GM19025 (cell line): ENCODE results near the gene DAP.
"Not testable (repeated sequence)": the region's sequence is repeated elsewhere in the genome, so short reads cannot be mapped to it uniquely, and the experiment has no call there.

Source experiments
- ATAC-seq: cut with Tn5 transposase; IDR thresholded peaks from one replicate; pipeline ENCODE4 v1.9.1; 2021; ENCODE audit warnings: mild to moderate bottlenecking, low read depth, moderate library complexity; ENCODE audit not compliant: unreplicated experiment

DAP gene

DNA sequence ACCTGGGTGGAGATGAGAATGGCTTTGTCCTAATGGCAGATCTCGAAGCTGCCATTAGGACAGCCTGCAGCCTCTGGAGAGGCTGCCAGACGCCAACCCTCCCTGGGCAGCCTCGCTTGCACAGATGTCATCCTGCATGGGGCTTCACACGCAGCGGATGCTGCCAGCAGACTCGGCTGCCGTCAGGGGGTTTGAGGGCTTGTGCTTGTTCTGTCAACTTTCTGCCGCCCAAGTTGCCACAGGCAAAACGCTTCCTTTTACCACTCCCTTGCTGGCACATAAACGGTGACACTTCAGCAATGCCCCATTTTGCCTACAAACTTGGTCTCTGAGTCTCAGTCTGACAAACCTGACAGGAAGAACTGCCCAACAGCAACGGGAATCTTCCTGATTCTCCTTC is 24.7 kb downstream of the DAP start:
- ATAC-seq = no peak

DNA sequence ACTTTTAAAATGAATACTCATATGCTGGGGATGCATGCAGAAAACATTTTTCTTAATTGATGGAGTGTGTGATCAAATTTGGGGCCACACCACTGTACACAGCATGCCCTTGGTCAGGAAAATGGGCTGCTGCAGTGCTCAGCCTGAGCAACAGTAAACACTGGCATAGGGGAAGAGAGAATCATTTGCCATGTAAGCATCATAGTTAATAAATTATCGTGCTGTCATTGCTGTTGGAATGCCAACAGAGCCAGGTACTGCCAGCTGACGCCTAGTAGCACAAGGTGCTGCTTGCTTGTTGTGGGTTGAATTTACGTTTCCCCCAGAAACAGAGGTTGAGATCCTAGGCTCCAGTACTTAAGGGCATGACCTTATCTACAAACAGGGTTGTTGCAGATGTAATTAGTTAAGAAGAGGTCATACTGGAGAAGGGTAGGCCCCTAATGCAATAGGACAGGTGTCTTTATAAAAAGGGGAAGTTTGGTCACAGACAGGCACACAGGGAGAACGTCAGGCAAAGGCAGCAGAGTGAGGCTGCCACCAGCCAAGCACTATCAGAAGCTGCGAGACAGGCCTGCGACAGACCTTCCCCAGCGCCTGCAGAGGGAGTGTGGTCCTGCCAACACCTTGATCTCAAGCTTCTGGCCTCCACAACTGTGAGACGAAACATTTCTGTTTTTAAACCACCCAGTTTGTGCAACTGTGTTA is 25.3 kb downstream of the DAP start:
- ATAC-seq = peak; percentile 67

DNA sequence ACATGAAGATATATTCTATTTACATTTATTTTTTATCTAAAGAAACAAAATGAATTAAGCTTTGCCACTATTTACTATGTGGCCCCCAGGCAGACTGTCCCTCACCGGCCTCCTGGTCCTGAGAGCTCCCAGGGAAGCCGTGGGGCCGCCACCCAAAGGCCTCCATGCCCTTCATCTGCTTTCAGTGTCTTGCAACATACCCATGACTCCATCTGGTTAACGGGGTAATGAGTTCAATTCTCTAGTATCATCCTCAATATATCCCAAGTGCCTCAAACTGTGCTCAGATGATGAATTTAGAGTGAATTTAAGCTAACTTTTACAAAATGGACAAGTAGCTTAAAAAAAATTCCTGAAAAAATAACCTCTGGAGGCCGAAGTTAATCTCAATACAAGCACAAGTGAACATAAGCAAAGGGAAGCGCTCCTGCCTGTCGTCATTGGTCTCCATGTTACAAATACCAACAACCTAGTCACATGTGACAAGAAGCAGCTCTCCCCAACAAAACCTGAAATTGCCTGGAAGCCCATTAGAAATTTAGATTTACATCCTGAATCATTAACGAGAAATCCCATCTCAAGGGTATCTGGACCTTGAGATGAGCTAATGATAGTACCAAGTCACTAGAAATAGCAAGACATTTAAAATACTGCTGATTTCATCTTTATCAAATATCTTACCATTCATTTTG is 26.1 kb downstream of the DAP start:
- no peak for ATAC-seq

DNA sequence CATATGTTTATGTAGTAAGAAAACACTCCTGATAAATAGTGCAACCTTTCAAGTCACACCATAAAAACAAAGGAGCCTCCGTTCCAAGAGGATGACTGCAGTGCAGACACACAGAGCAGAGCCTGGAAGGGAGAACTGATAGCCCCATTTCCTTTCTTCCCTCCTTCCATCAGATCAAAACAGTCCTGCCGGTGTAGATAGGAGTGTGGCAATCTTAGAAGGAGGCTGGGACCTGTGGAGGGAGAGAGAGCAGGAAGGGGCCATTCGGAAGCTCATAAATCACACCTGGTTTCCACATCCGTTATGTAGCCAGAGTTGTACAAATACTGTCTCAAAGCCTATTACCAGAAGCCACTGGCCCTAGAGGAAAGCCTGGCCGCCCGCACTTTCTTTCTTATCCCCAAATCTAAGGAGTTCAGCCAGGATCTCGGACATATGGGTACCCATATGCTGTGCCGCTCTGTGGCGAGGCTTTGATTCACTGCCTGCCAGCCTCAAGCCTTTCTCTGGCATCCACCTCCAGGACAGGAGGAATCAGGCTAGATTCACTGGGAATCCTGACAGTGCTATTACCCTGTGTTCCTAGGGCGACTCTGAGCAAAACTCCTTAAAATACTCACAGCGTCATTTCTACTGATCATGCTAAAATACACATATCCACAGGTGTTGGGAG is 26.9 kb downstream of the DAP start:
- ATAC-seq = no peak

DNA sequence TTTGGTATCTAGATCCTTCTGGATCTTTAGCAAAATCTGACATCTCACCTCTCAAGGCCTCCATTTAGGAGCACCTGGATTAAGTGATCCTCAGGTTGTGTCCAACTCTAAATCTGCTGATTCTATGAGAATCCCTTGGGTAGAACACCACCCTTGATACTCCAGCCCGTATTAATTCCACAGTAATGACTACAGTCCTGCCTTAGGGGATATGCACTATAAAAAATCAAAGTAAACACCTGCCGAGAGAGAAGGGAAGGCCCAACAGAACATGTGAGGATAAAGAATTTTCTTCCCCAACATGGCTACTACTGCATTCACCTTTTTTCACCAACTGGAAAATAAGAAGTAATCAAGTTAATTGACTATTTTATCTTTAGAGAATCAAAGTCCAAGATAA is 27.6 kb downstream of the DAP start:
- ATAC-seq = no peak

DNA sequence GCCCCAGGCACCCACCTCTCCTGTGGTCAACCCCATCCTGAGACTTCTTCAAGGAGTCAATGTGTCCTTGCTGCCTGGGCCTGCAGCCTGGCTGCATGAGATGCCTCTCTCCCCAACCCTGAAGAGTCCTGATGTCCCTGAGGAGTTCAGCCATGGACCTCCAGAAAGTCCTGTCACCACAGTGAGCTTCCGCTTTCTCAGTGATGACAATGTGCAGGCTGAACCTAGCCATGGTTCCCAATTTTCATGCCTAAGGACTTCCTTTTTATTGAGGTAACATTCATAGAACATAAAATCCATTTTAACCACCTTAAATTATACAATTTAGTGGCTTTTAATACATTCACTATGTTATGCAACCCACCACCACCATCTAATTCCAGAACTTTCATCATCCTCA is 29.1 kb downstream of the DAP start:
- ATAC-seq = no peak

DNA sequence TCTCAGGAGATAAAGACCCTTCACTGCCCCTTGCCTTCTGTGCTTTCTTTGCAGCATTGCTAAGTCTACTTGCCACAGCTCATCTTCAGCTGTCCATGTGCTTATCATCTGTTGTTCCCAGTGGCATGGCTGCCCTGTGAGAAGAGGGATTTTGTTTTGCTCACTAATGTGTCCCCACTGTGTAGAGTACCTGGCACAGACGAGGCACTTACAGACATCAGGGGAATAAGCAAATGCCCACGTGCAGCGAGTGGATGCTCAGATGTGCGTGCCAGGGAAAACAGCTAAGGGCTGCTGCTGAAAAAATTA is 31.0 kb downstream of the DAP start:
- no peak for ATAC-seq

DNA sequence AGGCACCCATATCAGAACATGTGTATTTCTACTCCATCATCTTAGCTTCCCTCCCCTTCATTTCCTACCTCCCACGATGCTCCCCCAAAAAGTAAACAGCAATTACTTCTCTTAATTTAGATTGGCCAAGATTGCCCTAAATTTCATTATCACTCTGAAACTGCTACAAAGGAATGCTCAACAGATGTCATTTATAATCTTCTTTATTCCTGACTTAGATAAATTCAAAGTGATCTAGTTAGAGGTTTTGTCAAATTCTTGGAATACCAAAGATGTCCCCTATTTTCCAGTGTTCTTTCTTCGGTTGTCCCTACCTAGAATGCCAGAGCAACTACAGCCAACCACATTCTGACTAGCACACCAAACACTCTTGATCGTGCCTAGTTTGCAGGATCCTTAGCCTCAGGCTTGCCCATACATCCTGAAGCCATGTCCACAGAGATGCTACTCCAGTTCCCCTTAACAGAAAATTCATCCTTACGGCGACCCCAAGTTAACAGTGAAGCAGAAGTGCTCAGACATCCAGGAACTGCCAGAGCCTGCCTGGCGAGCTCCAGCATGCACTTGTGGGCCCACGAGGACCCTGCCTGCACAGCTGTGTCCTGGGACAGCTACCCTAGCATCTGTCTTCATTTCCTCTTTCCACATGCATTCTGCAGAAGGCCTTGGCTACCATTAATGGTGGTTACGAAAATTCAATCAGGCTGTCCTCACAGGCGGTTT is 31.6 kb downstream of the DAP start:
- ATAC-seq = no peak

DNA sequence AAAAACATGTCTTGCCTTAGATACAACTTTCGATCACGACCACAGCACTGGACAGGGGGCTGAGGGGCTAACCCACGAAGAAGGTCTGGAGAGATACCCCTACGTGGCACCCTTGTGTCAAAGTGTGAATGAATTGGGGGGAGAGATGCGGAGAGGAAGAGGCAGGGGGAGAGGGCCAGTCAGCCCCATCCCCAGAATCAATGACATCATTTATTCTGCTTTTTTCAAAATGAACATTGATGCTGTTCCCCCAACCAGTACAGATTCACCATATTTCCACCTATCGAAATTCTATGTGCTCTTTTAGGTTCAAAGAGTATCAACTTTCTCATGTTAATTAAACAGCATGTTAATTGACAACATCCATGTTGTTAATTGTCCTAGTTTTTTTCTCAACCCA is 32.4 kb downstream of the DAP start:
- ATAC-seq = no peak

DNA sequence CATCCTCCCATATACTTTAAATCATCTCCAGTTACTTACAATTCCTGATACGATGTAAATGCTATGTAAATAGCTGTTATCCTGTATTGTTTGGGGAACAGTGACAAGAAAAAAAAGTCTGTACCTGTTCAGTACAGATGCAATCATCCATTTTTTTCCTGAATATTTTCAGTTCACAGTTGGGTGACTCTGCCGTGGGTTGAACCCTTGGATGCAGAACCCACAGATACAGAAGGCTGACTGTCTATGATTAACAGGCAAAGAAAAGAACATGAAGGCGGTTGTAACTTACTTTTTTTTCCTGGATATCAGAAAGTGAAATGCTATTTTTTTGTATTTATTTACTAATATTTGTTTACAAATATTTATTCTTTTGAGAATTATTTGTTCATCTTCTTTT is 33.2 kb downstream of the DAP start:
- no peak for ATAC-seq

DNA sequence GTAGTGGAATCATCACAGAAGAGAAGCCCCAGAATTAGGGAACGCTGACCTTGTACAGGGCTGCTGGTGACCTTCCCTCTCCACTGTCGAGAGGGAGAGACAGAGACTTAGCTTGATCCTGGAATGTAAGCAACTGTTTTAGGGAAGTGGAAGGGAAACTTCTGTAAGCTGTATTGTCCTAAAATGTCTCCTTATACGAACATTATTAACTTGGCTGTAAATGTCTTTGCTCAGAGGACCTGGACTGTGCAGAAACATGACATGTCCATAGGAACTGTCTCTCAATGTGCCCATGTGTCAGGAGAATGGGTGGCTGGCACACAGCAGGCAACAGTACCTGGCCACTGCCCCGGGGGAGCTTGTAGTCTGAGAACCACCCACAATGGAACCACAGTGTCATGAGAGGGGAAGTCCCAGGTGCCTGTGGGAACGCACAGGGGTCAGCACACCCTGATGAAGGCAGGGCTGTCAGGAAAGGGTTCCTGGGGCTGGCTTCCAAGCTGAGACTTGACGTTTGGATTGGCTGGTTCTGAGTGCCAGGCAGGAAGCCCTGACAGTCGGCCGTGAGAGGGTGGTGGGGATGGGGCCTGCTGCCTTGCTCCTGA is 34.0 kb downstream of the DAP start:
- peak; percentile 98 for ATAC-seq

DNA sequence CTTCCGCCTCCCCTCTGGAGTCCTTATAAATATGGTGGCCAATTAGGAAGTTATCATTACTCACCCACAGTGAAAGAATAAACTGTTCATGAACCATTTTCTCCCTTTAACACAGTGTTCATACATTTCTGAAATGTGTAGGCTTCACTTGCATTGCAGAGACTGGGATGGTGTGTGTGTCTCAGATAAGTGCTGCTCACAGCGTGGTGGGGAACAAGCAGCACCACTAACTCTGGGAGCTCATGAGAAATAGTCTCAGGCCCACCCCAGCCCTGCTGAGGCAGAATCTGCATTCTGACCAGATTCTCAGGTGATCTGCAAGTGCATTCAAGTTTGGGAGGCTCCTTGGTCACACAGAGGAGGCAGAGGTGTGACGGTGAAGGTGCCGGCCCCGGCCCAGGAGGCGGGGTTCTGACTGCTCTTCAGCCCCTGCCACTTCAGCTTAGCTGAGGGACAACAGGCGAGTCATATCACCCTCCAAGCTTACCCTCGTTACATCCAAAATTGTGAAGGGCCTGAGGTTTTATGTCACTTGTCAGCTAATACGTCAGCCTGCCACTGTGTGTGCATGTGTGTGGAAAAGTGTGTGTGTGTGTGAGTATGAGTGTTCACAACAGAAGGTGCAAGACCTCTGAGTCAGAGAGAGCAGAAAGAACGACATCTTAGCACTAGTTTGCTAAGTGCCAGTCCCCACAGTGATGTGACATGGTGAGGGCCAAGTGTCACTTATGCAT is 34.7 kb downstream of the DAP start:
- peak; percentile 6 for ATAC-seq

DNA sequence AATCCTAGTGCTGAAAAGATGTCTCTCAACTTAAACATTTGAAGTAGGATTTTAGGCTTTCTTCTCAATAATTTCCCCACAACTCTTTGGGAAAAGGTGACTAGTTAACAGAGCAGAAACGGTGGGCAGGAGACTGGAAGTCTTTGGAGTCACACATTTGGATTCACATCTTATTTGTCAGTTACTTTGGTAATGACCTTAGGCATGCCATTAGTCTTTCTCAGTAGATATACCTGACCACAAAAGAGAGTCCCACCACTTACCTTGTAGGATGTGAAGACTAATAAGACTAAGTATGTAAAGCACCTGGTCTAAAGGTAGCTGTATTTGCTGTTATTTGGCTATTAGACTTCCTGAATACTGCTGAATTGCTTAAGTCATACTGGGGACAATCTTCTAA is 35.4 kb downstream of the DAP start:
- ATAC-seq = no peak

DNA sequence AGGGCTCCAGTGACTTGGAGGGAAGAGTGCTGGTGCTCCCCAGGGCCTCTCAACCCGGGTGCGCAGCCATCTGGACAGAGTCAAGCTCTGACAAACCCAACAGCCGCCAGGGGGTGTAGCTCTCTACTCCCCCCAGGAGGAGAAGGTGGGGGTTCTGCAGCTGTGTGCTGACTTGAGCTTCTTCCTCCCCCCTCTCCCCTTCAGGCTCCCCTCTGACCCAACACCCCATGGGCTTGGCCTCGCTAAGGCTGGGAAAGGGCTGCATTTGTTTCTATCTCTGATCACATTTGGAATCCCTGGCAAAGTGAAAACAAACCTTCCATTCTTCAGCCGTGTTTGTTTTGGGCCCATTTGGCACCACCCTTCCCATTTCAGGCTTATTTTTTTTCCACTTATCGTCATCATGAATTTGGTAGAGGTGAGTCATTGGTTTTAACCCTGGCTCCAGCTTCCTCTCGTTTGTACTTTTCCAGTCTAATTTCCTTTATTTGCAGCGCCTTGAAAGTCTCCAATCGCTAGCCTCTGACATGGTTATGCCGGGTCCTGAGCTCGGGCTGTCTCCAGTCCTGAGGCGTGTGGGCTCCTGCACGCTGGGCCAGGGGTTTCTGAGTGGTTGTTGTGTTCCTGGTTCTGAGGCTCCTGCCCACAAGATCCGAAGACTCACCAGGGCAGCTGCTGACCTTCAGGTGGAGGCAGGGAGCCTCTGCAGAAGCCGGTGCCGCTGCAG is 36.1 kb downstream of the DAP start:
- no peak for ATAC-seq

DNA sequence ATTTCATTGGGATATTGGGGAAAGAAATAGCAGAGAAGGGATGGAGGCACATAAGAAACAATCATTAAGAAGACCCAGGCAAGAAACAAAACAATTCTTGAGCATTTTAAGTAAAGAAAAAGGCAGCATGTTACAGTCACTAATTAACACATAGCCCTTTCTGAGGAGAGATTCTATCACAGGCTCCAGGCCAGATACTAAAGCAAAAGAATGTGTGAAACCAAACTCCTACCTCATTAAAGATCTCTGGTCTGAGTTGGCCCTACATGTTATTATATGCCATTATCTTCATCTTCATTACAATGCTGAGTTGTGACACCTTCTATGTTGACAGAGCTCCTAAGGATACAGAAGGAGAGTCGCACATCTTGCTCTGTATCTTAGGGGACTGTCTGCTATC is 37.5 kb downstream of the DAP start:
- ATAC-seq = no peak

DNA sequence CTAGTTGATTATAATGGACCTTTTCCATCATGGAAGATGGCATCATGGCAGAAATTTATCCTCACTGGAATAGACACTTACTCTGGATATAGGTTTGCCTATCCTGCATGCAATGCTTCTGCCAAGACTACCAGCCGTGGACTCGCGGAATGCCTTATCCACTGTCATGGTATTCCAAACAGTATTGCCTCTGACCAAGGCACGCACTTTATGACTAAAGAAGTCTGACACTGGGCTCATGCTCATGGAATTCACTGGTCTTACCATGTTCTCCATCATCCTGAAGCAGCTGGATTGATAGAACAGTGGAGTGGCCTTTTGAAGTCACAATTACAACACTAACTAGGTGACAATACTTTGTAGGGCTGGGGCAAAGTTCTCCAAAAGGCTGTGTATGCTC is 40.3 kb downstream of the DAP start:
- ATAC-seq = not testable (repeated sequence)

DNA sequence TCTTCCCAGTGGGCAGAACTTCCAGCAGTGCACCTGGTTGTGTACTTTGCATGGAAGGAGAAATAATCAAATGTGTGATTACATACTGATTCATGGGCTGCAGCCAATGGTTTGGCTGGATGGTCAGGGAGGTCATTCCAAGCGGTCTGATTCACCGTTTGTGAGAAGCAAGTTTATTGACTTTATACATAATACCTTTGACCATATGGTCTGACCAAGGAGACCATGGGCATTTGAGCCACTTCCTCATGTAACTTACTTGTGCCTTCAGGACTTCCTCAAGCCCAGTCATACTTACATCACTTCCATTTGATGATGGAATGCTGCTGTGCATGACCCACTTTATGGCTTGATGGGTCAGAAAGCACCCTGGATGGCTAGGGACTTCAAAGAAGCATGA is 41.1 kb downstream of the DAP start:
- ATAC-seq = no peak

DNA sequence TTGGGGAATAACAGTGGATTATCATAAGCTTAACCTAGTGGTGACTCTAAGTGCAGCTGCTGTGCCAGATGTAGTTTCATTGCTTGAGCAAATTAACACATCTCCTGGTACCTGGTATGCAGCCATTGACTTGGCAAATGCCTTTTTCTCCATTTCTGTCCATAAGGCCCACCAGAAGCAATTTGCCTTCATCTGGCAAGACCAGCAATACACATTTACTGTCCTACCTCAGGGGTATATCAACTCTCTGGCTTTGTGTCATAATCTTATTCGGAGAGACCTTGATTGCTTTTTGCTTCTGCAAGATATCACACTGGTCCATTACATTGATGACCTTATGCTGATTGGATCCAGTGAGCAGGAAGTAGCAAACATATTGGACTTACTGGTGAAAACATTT is 42.4 kb downstream of the DAP start:
- ATAC-seq = not testable (repeated sequence)

DNA sequence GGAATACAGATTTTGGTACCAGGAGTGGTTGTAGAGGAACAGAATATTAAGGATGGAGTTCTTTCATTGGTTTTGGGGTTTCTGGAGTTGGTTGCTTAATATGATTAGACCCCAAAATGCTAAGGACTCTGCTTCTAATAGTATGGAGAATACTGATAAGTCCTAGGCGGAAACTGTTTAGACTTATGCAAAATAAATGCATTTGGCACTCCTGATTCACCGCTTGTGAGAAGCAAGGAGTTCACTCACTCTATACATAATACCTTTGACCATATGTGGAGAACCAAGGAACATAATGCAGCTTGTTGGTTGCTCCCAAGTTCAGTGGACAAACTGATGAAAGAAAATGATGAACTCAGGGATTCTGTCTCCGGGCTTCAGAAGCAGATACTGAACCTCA is 44.2 kb downstream of the DAP start:
- ATAC-seq = not testable (repeated sequence)
